PFSK-1 (cell line): ENCODE results near the gene SDHAF2.

Source experiments
- FOXP2 ChIP-seq: optimal IDR thresholded peaks from 2 replicates; pipeline ENCODE3; 2011; ENCODE audit warnings: borderline replicate concordance, control low read depth, inconsistent platforms; ENCODE audit not compliant: insufficient read depth; ENCODE audit errors: extremely low read length, extremely low read depth
- POLR2AphosphoS5 ChIP-seq: IDR thresholded peaks from 2 replicates; pipeline ENCODE4 v1.6.1; 2012; ENCODE audit warnings: low read depth, mild to moderate bottlenecking, control low read depth, low read length, moderate library complexity
- SIN3A ChIP-seq: IDR thresholded peaks from 2 replicates; pipeline ENCODE4 v1.6.1; 2012; ENCODE audit warnings: mild to moderate bottlenecking, low read length, moderate library complexity, borderline replicate concordance; ENCODE audit not compliant: insufficient read depth
- TAF1 ChIP-seq: IDR thresholded peaks from 2 replicates; pipeline ENCODE4 v1.6.1; 2012; ENCODE audit warnings: low read length, control low read depth, borderline replicate concordance; ENCODE audit not compliant: insufficient read depth
- TF ChIP-seq, protein P1 (sequence below), 2 experiments: IDR thresholded peaks; 2 replicates each; pipeline versions ENCODE4 v1.6.1 to v1.8.0; 2011 to 2012; ENCODE audit warnings: low read depth in 2 of 2, low read length in 2 of 2, control low read depth in 1 of 2, inconsistent platforms in 1 of 2, mild to moderate bottlenecking in 1 of 2, moderate library complexity in 1 of 2; ENCODE audit not compliant: insufficient read depth in 1 of 2

The SDHAF2 gene

GRCh38 chr11:61477727-61478148 lies 47.8 kb downstream of the SDHAF2 start:
- TF ChIP-seq, protein P1, sequence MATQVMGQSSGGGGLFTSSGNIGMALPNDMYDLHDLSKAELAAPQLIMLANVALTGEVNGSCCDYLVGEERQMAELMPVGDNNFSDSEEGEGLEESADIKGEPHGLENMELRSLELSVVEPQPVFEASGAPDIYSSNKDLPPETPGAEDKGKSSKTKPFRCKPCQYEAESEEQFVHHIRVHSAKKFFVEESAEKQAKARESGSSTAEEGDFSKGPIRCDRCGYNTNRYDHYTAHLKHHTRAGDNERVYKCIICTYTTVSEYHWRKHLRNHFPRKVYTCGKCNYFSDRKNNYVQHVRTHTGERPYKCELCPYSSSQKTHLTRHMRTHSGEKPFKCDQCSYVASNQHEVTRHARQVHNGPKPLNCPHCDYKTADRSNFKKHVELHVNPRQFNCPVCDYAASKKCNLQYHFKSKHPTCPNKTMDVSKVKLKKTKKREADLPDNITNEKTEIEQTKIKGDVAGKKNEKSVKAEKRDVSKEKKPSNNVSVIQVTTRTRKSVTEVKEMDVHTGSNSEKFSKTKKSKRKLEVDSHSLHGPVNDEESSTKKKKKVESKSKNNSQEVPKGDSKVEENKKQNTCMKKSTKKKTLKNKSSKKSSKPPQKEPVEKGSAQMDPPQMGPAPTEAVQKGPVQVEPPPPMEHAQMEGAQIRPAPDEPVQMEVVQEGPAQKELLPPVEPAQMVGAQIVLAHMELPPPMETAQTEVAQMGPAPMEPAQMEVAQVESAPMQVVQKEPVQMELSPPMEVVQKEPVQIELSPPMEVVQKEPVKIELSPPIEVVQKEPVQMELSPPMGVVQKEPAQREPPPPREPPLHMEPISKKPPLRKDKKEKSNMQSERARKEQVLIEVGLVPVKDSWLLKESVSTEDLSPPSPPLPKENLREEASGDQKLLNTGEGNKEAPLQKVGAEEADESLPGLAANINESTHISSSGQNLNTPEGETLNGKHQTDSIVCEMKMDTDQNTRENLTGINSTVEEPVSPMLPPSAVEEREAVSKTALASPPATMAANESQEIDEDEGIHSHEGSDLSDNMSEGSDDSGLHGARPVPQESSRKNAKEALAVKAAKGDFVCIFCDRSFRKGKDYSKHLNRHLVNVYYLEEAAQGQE (IDR thresholded peaks at IDR 0.05; ENCODE audit: insufficient read depth in 1 of 2, low read depth in 2 of 2, low read length in 2 of 2): 0 out of 4 replicates have a peak, but pooled peaks of 1 of the 2 experiments have one; percentile 38
- no peak for TF ChIP-seq TAF1

DNA sequence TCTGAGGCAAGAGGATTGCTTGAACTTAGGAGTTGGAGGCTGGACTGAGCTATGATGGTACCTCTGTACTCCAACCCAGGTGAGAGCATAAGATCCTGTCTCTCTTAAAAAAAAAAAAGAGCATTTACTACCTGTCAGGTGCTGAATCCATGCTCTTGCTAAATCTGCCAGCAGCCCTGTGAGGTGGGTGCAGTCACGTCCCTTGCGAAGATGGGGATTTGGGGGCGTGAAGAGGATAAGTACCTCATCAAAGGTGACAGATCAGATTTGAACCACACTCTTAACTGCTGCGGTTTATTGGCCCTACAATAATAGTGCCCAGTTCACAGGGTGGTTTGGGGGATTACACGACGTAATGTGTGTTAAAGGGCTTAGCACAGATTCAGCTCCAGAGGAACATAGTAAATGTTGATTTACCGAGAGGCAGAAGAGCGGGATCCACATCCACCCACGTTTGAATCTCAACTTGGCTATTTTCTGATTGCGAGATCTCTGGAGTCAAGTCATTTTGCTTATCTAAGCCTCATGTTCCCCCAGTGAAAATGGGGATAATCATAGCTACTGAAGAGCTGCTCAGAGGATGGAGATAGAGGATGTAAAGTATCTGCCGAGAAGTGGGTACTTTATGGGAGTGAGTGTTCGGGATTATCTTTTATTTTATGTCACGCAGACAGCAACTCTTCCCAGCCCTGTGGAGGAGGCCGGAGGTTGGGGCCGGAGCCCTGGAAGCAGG lies 50.5 kb downstream of the SDHAF2 start:
- TF ChIP-seq TAF1 (no peak), FOXP2 (no peak), SIN3A (no peak)

- TF ChIP-seq FOXP2 (no peak), TAF1 (no peak), SIN3A (no peak), POLR2AphosphoS5 (no peak)
- TF ChIP-seq, protein P1 (IDR thresholded peaks at IDR 0.05; ENCODE audit: insufficient read depth in 1 of 2, low read depth in 2 of 2, low read length in 2 of 2): no peak
These were observed 51.0 kb downstream of the SDHAF2 start for GRCh38 chr11:61480994-61481335.

- TF ChIP-seq, protein P1 (IDR thresholded peaks at IDR 0.05; ENCODE audit: insufficient read depth in 1 of 2, low read depth in 2 of 2, low read length in 2 of 2): no peak
- TF ChIP-seq POLR2AphosphoS5: no peak
- TF ChIP-seq TAF1: no peak
- TF ChIP-seq SIN3A: no peak
- TF ChIP-seq FOXP2: no peak
These were observed 51.9 kb downstream of the SDHAF2 start for GRCh38 chr11:61481806-61482205.

- TF ChIP-seq FOXP2: no peak
- TF ChIP-seq SIN3A: no peak
- TF ChIP-seq, protein P1 (IDR thresholded peaks at IDR 0.05; ENCODE audit: insufficient read depth in 1 of 2, low read depth in 2 of 2, low read length in 2 of 2): no peak
- no peak for TF ChIP-seq POLR2AphosphoS5
- TF ChIP-seq TAF1: no peak
These were observed 52.6 kb downstream of the SDHAF2 start for GRCh38 chr11:61482513-61482912.
